HepG2 (cell line): ENCODE data around the gene NDRG2. TPM values are rescaled to one million over a fixed set of nuclear protein-coding genes. Genes with fewer than 3 reads are reported as not detected.
A peak's percentile ranks its signal among the peaks of the same experiment; 100 is the strongest.

ENCODE experiments used
- EHMT2 ChIP-seq: fragments of 200-600 bp; sonication (generic); IDR thresholded peaks from 2 replicates; pipeline ENCODE4 v1.7.0; 2017; ENCODE audit warnings: antibody characterized with exemption, low read depth, low read length, borderline replicate concordance
- ELF4 ChIP-seq: sonication (generic); formaldehyde crosslinking; IDR thresholded peaks from 2 replicates; pipeline ENCODE4 v1.5.0; 2020; ENCODE audit warnings: missing genetic modification reagents, mild to moderate bottlenecking, moderate library complexity, borderline replicate concordance
- GABPB1 ChIP-seq: IDR thresholded peaks from 2 replicates; pipeline ENCODE4 v1.6.1; 2016; ENCODE audit warnings: mild to moderate bottlenecking, missing genetic modification reagents, moderate library complexity, missing compliant biosample characterization
- HNF1B ChIP-seq: sonication (generic); formaldehyde crosslinking; IDR thresholded peaks from 2 replicates; pipeline ENCODE4 v1.5.1; 2020; ENCODE audit warnings: mild to moderate bottlenecking, moderate library complexity, missing genetic modification reagents
- HNF4A ChIP-seq: sonication (generic); formaldehyde crosslinking; IDR thresholded peaks from 2 replicates; pipeline ENCODE4 v1.4.0; 2020; ENCODE audit warnings: missing genetic modification reagents
- HOXD1 ChIP-seq: sonication (generic); formaldehyde crosslinking; IDR thresholded peaks from 2 replicates; pipeline ENCODE4 v1.5.0; 2020; ENCODE audit warnings: missing genetic modification reagents
- ISL2 ChIP-seq: sonication (generic); formaldehyde crosslinking; IDR thresholded peaks from 2 replicates; pipeline ENCODE4 v1.5.0; 2020; ENCODE audit warnings: missing genetic modification reagents
- MXD4 ChIP-seq: IDR thresholded peaks from 2 replicates; pipeline ENCODE4 v1.6.1; 2016; ENCODE audit warnings: mild to moderate bottlenecking, missing biosample characterization, missing genetic modification reagents
- POGZ ChIP-seq: sonication (generic); formaldehyde crosslinking; IDR thresholded peaks from 2 replicates; pipeline ENCODE4 v1.4.0; 2020; ENCODE audit warnings: mild to moderate bottlenecking, missing genetic modification reagents
- SIX4 ChIP-seq: sonication (generic); formaldehyde crosslinking; IDR thresholded peaks from 2 replicates; pipeline ENCODE4 v1.4.0; 2020; ENCODE audit warnings: missing genetic modification reagents
- ZFP82 ChIP-seq: sonication (generic); formaldehyde crosslinking; IDR thresholded peaks from 2 replicates; pipeline ENCODE4 v1.5.1; 2020; ENCODE audit warnings: mild to moderate bottlenecking, missing genetic modification reagents, borderline replicate concordance
- ZNF124 ChIP-seq: sonication (generic); formaldehyde crosslinking; IDR thresholded peaks from 2 replicates; pipeline ENCODE4 v1.4.0; 2020; ENCODE audit warnings: missing genetic modification reagents
- ZNF292 ChIP-seq: sonication (generic); formaldehyde crosslinking; IDR thresholded peaks from 2 replicates; pipeline ENCODE4 v1.8.1; 2022; ENCODE audit warnings: mild to moderate bottlenecking, low read depth, missing genetic modification reagents, borderline replicate concordance
- ZNF30 ChIP-seq: sonication (generic); formaldehyde crosslinking; IDR thresholded peaks from 2 replicates; pipeline ENCODE4 v1.5.0; 2020; ENCODE audit warnings: mild to moderate bottlenecking, missing genetic modification reagents
- ZNF543 ChIP-seq: sonication (generic); formaldehyde crosslinking; IDR thresholded peaks from 2 replicates; pipeline ENCODE4 v1.4.0; 2020; ENCODE audit warnings: mild to moderate bottlenecking, missing genetic modification reagents
- ZNF891 ChIP-seq: sonication (generic); formaldehyde crosslinking; IDR thresholded peaks from 2 replicates; pipeline ENCODE4 v1.5.0; 2020; ENCODE audit warnings: mild to moderate bottlenecking, missing genetic modification reagents
- polyA plus RNA-seq, 8 experiments: library from polyadenylated mRNA; depleted of rRNA in 3 of 8; stranded (reverse) in 7 of 8; unstranded in 1 of 8; fragments of >200 nt; fragmentation: Illumina TruSeq in 4 of 8; extraction: Trizol in 4 of 8; gene quantifications; 2 replicates each; pipeline versions ENCODE4 v1.2.1 to v1.2.3, GENCODE V29; 2011 to 2016; ENCODE audit warnings: low read depth in 4 of 8, missing spikeins in 1 of 8, mixed read lengths in 1 of 8; ENCODE audit not compliant: insufficient read depth in 1 of 8
- total RNA-seq, 5 experiments: library from RNA; depleted of rRNA; stranded (reverse); fragments of >200 nt; fragmentation: Illumina TruSeq; extraction: Trizol; gene quantifications; 2 replicates each; pipeline ENCODE4 v1.2.3, GENCODE V29; 2016; ENCODE audit warnings: low read depth in 1 of 5
- TF ChIP-seq, protein P1 (sequence below): sonication (generic); formaldehyde crosslinking; IDR thresholded peaks from 2 replicates; pipeline ENCODE4 v1.8.0; 2022; ENCODE audit warnings: mild to moderate bottlenecking, missing genetic modification reagents; ENCODE audit not compliant: insufficient replicate concordance
- TF ChIP-seq, protein P2 (sequence below): sonication (generic); formaldehyde crosslinking; IDR thresholded peaks from 2 replicates; pipeline ENCODE4 v1.8.0; 2022; ENCODE audit warnings: mild to moderate bottlenecking, missing genetic modification reagents, borderline replicate concordance
- TF ChIP-seq, protein P3 (sequence below): sonication (generic); formaldehyde crosslinking; IDR thresholded peaks from 2 replicates; pipeline ENCODE4 v1.4.0; 2020; ENCODE audit warnings: missing genetic modification reagents
- TF ChIP-seq, protein P4 (sequence below): sonication (generic); formaldehyde crosslinking; conservative IDR thresholded peaks from 2 replicates; pipeline ENCODE4 v1.8.0; 2022; ENCODE audit warnings: low read depth, missing genetic modification reagents

Gene NDRG2
- total and polyA plus RNA-seq, 2 of the 13 experiments (the other 11 are each of a cell fraction or from before 2014, with no cell fraction given): 27.2 to 189 TPM

DNA sequence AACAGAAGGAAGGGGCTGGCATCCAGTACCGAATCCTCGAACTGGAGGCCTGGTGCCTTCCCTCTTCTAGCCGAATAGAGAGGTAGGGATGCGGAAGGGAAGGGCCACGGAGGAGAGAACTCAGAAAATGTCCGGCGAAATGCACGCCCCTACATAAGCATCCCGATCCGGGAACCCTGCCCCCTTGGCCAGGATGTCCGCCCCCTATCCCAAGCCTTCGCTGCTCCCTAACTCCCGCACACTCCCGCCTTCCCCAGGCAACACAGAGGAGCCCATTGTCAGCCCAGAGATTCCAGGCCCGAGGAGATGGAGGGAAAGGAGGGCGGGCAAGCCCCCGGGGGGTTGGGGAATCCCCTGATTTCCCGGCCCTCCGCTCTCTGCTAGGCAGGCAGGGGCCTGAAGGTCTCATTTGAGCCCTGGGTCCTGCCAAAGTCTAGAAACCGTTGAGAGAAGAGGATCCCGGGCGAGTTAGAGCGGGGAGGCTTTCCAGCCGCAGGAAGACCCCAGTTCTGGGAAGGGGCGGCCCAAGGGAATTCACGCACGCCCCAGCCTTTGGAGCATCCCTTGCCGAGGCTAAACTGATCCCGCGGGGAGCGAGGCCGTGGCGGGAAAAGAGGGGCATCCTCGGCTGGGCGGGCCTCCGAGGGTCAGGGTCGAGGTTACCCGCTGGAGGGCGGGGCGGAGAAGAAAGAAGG is 44.7 kb upstream of the NDRG2 start (continued):
- TF ChIP-seq SIX4 (no peak), ELF4 (CRISPR knock-in tag) (0 out of 2 replicates have a peak, but pooled peaks have one; percentile 57), HNF4A (CRISPR knock-in tag) (peak; percentile 50), ZFP82 (CRISPR knock-in tag) (0 out of 2 replicates have a peak, but pooled peaks have one; percentile 44), ISL2 (CRISPR knock-in tag) (peak; percentile 22; the same call in 1 of the 2 replicates), ZNF891 (peak; percentile 59; the same call in 1 of the 2 replicates), MXD4 (CRISPR knock-in tag) (peak; percentile 31; the same call in 1 of the 2 replicates), ZNF124 (peak; percentile 84; the same call in 1 of the 2 replicates), EHMT2 (no peak), HNF1B (CRISPR knock-in tag) (peak; percentile 85), ZNF543 (CRISPR knock-in tag) (peak; percentile 79), HOXD1 (CRISPR knock-in tag) (no peak), ZNF292 (CRISPR knock-in tag) (0 out of 2 replicates have a peak, but pooled peaks have one; percentile 0), ZNF30 (no peak), POGZ (CRISPR knock-in tag) (no peak; the same call in 1 of the 2 replicates), GABPB1 (peak; percentile 27; the same call in 1 of the 2 replicates)
- TF ChIP-seq, protein P1, sequence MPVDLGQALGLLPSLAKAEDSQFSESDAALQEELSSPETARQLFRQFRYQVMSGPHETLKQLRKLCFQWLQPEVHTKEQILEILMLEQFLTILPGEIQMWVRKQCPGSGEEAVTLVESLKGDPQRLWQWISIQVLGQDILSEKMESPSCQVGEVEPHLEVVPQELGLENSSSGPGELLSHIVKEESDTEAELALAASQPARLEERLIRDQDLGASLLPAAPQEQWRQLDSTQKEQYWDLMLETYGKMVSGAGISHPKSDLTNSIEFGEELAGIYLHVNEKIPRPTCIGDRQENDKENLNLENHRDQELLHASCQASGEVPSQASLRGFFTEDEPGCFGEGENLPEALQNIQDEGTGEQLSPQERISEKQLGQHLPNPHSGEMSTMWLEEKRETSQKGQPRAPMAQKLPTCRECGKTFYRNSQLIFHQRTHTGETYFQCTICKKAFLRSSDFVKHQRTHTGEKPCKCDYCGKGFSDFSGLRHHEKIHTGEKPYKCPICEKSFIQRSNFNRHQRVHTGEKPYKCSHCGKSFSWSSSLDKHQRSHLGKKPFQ (CRISPR knock-in tag): peak; percentile 2
- TF ChIP-seq, protein P2, sequence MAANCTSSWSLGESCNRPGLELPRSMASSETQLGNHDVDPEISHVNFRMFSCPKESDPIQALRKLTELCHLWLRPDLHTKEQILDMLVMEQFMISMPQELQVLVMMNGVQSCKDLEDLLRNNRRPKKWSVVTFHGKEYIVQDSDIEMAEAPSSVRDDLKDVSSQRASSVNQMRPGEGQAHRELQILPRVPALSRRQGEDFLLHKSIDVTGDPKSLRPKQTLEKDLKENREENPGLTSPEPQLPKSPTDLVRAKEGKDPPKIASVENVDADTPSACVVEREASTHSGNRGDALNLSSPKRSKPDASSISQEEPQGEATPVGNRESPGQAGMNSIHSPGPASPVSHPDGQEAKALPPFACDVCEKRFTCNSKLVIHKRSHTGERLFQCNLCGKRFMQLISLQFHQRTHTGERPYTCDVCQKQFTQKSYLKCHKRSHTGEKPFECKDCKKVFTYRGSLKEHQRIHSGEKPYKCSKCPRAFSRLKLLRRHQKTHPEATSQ (CRISPR knock-in tag): peak; percentile 62; the same call in 1 of the 2 replicates
- TF ChIP-seq, protein P3, sequence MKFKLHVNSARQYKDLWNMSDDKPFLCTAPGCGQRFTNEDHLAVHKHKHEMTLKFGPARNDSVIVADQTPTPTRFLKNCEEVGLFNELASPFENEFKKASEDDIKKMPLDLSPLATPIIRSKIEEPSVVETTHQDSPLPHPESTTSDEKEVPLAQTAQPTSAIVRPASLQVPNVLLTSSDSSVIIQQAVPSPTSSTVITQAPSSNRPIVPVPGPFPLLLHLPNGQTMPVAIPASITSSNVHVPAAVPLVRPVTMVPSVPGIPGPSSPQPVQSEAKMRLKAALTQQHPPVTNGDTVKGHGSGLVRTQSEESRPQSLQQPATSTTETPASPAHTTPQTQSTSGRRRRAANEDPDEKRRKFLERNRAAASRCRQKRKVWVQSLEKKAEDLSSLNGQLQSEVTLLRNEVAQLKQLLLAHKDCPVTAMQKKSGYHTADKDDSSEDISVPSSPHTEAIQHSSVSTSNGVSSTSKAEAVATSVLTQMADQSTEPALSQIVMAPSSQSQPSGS: peak; percentile 29; the same call in 1 of the 2 replicates
- TF ChIP-seq, protein P4, sequence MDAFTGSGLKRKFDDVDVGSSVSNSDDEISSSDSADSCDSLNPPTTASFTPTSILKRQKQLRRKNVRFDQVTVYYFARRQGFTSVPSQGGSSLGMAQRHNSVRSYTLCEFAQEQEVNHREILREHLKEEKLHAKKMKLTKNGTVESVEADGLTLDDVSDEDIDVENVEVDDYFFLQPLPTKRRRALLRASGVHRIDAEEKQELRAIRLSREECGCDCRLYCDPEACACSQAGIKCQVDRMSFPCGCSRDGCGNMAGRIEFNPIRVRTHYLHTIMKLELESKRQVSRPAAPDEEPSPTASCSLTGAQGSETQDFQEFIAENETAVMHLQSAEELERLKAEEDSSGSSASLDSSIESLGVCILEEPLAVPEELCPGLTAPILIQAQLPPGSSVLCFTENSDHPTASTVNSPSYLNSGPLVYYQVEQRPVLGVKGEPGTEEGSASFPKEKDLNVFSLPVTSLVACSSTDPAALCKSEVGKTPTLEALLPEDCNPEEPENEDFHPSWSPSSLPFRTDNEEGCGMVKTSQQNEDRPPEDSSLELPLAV (CRISPR knock-in tag): 0 out of 2 replicates have a peak, but pooled peaks have one; percentile 54
